VCaP (cell line): Measurements from ENCODE around the gene CTBP2.

Source experiments
- H3K27ac ChIP-seq: fragments of 450-650 bp; 2 replicates; pipeline ENCODE4 v1.5.1; 2017
- CTCF ChIP-seq: fragments of 450-650 bp; conservative IDR thresholded peaks from 2 replicates; pipeline ENCODE4 v1.5.1; 2017; ENCODE audit warnings: mild to moderate bottlenecking, moderate library complexity

CTBP2 gene

DNA sequence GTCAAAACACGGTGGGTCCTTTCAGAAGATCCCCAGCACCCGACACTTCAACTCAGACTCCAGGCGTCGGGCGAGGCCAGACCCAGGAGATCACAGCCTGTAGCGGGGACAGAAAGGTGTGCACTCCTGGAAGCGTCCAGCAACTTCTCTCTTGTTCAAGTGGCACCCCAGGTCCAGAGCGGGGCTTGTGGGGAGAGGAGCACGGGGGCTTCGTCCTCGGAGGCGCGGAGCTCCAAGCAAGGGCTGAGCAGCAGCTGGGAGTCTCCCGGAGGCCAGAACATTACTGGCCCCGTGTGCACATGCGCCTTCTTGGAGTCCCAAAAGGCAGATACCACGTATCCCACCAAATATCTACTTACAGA is 163.5 kb downstream of the CTBP2 start:
- H3K27ac ChIP-seq: no peak overlapping the region
- no peak for TF ChIP-seq CTCF

DNA sequence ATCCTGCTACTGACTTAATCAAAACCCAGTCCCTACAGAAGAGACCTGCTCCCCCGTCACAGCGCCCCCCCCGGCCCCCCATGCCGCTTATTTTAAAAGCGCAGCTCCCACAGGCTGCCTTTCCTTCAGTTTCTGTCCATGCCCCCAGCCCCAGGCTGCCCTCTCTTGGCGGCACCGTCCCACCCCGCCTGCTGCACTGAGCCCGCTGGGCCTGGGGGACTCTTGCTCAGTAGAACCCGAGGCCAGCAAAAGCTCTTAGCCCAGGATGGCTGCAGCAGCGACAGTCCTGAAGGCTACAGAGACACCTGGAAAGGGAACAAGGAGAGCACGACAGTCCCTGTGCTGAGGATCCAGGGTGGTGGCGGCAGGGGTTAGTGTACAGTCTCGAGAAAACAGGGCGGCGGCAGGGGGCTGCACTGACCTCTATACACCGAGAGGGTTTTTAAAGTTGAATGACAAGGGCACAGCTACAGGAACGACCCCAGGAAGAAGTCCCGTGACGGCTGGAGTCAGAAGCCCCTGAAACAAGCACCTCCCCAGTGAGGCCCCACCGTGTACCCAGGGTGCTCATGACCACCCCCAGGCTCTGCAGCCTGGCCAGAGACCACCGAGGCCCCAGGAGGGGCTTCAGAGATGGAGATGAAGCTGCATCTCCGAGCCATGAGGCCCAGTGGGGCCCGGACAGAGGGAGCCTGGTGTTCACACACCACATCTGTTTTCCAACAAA is 164.1 kb downstream of the CTBP2 start:
- H3K27ac ChIP-seq: no peak overlapping the region
- no peak for TF ChIP-seq CTCF

DNA sequence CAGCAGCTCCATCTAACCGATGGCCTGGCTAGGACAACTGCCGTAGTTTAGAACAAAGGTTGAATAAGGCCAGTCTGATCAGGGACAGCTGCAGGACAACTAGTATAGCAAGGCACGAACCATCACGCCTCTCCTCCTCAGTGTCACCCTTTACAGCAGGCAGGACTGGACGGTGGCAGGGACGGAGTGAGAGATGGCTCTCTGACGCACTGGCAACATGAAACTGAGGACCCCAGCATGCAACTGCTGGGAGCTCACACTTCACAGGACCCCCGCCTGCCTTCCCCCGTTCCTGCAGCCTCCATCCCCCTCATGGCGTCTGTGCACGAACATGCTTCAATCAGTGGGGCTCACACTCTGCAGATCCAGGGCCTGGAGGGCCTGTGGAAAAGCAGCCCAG is 164.8 kb downstream of the CTBP2 start:
- no peak overlapping the region for H3K27ac ChIP-seq
- TF ChIP-seq CTCF: no peak

DNA sequence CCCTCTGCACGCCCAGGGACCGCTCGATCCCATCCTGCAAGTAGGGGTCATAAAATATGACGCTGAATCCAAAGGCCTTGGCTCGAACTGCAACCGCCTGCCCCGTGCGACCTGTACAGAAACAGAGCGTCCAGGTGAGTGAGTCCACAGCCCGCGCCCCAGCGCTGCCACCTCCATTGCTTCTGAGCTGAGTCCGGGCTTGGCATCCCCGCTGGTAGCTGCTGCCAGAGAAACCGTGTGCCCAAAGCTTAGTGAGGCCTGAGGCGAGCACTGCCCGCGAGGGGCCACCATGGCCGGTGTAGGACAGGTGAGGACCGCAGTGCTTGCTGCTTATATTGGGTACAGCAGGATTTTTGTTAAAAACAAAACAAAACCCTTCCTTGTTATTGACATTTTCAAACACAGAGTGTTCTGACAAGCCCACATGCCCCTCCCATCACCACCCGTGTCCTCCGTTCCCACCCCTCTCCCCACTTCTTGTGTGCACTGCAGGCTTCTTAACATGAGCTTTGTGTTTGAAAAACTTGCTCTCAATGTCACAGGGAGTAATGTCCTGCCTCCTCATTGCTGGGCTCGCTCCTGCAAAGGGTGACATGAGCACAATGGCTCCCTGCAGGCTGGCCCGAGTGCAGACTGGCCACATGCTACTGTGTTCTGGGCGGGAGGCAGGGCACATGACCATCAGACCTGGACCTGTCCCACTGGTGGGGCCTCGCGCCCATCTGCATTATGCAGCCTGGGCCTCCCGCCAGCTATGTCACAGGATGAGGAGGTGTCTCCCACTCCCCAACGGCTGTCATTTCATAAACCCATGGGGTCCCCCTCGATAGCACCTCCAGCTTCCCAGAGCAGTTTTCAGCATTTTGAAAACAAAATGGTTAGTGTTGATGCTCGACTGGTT is 165.5 kb downstream of the CTBP2 start:
- no peak for TF ChIP-seq CTCF
- H3K27ac ChIP-seq: no peak overlapping the region

- peak overlapping the region; percentile 15; the same call in 1 of the 2 replicates for H3K27ac ChIP-seq
- no peak for TF ChIP-seq CTCF
These were observed 166.5 kb downstream of the CTBP2 start for GRCh38 chr10:124993736-124994451.

DNA sequence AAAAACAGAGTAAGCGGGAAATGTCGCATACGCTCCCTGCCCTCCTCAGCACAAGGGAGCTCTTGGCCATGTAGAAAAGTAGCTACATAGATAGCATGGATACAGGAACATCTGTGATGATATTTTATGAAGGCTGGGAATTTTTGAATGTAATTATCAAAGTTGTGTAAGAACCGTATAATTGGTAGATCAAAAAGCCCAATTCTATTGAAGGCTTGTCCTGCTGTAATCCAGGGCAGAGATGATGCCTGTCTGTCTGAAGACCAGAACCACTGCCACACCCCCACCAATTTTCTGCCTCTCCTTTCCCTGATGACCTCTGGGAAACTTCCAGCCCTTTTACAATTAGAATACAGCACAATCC is 167.0 kb downstream of the CTBP2 start:
- H3K27ac ChIP-seq: peak overlapping the region; percentile 15; the same call in 1 of the 2 replicates

More for the DNA sequence above, 167.0 kb downstream of the CTBP2 start:
- no peak for TF ChIP-seq CTCF
